Measurements from ENCODE around the gene SUZ12.
"Not testable (repeated sequence)": the region's sequence is repeated elsewhere in the genome, so short reads cannot be mapped to it uniquely, and the experiment has no call there.

- not testable (repeated sequence) for TF ChIP-seq CTCF (IDR thresholded peaks at IDR 0.05; ENCODE audit: low read depth, low read length, poor library complexity, severe bottlenecking); EZH2phosphoT487 (IDR thresholded peaks at IDR 0.05; ENCODE audit: borderline replicate concordance, low read length)
Observed at GRCh38 chr17:31974269-31975071, 37.7 kb downstream of the SUZ12 start.

Measured in DOHH2 (cell line).